Skin epidermis (tissue), 12 donors: Measurements from ENCODE around the gene OSBPL8.

Experiments
- H3K27ac ChIP-seq, 21 experiments: fragments of 200-600 bp; sonication (generic) in 11 of 21; one replicate each; pipeline ENCODE4 v1.5.0; 2020; ENCODE audit warnings: mild to moderate bottlenecking in 3 of 21, inconsistent platforms in 2 of 21, moderate library complexity in 2 of 21
- H3K4me3 ChIP-seq, 7 experiments: fragments of 200-600 bp; sonication (generic) in 2 of 7; one replicate each; pipeline ENCODE4 v1.5.0; 2020; ENCODE audit warnings: inconsistent platforms in 2 of 7, mild to moderate bottlenecking in 2 of 7, moderate library complexity in 1 of 7

The OSBPL8 gene

DNA sequence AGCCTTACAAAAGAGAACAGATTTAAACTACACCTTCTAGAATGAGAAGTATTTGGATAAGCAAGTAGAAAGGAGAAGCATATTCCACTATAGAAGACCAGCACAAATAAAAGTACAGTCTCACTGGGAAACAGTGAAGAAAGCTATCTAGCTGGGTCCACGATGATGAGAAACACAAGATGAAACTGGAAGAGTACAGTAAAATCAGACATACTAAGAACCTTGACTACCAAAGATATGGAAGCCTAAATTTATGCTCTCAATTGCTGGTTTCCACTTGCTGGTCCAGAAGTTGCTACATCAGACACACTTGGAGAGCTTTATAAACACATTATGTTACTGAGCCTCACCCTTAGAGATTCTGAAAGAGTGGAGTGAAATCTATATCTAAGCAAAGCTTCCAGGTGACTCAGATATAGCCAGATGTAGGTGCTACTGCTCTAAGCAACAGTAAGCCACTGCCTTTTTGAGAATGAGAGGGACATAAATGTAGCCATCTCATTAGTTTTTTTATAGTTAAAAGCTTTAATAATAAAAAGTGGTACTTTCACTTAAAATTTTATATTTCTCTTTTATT is 115.1 kb downstream of the OSBPL8 start:
- Histone ChIP-seq H3K4me3 (no peak overlapping the region), H3K27ac (no peak overlapping the region)

DNA sequence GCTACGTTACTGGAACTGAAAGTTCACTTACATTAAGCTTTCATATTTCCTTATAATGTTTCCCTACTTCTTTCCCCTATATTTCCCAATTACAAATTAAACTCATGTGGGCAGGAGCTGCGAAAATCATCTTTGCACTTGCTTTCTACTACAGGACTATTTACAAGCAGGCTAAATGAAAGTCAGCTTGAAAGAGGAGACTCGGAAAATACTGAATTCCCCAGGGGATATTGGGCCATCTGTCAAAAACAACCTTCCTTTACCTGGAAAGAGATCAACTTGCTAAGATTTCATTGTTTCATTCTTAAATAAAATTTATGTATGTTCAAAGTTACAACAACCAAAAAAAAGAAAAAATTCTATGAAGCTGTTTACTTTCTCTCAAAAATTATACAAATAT is 118.6 kb downstream of the OSBPL8 start:
- Histone ChIP-seq H3K4me3 (no peak overlapping the region), H3K27ac (no peak overlapping the region)

DNA sequence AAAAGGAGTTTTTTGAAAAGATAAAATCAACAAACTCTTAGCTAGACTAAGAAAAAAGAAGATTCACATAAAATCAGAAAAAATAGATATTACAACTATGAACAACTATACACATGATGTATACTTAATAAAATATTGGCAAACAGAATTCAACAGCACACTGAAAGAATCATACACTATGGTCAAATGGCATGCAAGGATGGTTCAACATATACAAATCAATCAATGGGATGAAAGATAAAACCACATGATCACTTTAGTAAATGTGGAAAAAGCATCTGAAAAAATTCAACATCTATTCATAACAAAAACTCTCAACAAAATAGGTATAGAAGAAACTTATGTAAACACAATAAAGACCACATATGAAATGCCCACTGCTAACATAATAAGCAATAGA is 126.8 kb downstream of the OSBPL8 start:
- no peak overlapping the region for H3K27ac ChIP-seq
- no peak overlapping the region for H3K4me3 ChIP-seq

DNA sequence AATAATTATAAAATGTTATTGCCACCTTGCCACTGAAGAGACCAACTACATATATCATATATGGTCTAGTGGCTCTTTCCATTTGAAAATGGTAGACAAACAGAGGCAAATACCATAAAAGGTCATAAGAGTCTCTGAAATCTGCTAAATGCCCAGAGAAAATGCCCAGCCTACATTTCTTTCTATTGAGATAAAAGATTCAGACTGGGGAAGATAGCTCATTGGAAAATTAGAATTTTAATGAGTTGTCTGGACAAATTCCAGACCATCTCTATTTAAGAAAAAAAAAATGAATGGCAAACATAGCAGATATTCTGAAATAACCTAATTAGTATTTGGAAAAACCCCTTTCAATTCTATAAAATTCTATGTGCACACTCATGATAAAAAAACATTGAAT is 131.5 kb downstream of the OSBPL8 start:
- no peak overlapping the region for H3K27ac ChIP-seq
- H3K4me3 ChIP-seq = no peak overlapping the region

DNA sequence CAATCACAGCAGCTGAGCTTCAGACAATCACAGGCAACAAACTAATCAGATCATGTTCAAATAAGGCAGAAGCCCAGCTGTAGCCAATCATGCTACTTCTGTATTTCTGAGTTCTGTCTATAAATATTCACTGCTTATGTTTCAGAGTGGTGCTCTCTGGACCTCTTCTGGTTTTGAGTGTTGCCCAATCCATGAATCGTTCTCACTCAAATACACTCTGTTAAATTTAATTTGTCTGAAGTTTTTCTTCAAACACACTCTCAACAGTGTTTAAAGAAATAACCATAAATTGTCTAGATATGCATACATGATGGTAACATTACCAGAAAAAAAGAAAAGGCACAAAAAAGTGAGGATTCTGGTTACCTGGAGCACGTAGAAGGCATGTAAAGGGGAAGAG is 133.4 kb downstream of the OSBPL8 start:
- Histone ChIP-seq H3K4me3 (no peak overlapping the region), H3K27ac (no peak overlapping the region)

DNA sequence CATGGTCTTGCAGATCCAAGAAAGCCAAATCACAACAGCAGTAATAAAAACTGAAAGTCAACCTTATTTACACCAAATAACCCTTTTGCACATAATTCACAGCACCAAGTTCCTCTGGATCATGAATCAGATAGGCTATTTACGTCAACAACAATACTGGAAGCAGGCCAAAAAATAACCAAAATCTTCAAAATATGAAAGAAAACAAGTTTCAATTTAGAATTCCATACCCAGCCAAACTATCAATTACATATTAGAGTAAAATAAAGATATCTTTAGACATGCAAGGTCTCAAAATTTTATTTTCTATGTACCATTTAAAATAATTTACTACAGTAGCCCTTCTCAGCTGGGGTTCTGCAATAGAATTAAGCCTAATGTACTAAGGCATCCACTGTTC is 134.6 kb downstream of the OSBPL8 start:
- Histone ChIP-seq H3K27ac (no peak overlapping the region), H3K4me3 (no peak overlapping the region)

DNA sequence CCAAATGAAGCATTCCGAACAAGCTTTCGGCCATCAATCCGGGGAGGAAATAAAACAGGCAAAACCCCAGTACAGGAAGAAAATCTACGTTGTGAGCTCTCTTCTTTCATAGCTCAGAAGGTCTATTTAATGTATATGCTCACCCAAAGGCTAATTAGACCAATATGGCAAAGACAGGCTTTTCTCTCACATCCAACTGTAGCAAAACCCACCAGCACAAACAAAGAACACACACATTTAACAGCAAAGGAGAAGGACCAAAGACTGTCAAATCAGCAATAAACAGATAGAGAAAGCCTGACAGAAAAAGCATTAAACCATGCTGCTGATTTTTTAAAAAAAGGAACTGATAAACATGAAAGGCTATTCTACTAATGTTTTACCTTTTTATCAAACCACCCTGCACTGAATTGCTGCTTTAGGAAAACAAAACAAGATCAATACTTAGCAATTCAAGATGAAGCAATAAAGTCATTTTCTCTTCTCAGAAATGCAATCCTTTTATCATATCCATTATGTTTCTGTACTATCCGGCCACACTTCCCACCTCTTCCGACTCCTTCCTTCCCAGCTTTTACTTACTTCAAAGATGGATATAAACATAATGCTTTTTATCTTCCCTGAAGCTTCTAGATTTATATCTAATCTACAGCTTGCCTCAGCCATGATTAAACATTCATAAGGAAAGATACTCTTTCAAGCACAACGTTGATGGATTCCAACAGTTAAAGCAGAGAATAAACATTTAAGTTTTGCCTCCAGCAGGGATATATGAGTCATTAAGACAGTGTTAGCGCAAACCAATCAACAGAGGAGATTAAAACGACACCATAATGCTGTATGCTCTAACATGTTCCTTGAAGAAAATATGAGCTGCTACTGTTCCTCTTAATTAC is 136.8 kb downstream of the OSBPL8 start:
- Histone ChIP-seq H3K4me3 (peak overlapping the region in 4 of 7 experiments; percentile 2 to 34 (median 13)), H3K27ac (peak overlapping the region in 14 of 21 experiments; percentile 9 to 75 (median 38))

DNA sequence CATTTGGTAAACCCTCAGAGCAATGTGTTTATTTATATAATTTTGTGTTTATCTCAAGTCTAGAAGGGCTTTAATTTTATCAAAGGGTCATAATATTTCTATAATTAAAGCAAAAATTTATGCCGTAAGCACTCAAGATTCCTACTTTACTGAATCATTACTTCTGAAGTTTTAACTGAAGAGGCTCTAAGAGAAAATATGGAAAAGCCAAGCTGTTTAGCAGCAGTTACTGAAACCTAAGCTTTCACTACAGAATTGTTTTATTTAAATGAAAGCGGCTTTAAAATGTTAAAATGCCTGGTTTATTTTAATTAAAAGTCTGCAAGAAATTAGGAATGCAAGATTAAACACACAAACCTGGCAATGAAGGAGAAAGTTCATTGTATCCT is 137.4 kb downstream of the OSBPL8 start:
- peak overlapping the region in 12 of 21 experiments; percentile 9 to 75 (median 38) for H3K27ac ChIP-seq
- H3K4me3 ChIP-seq = peak overlapping the region in 4 of 7 experiments; percentile 2 to 34 (median 13)

DNA sequence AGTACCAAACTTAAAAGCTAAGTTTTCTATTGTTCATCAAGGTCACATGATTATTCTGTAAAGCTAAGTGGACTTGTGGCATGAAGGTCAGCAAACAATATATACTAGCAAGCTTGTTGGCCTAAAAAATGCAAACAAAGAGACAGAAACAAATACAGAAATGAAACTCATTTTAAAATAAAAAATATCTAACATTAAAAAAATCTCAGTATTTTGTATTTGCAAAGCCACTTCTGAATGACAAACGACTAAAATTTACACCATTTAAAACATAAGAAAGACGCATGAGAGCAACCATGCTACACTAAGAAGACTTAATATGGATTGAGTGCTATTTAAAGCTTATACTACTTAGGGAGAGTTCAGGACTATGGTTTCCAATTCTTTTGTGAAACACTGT is 138.5 kb downstream of the OSBPL8 start:
- Histone ChIP-seq H3K4me3 (no peak overlapping the region), H3K27ac (peak overlapping the region in 3 of 21 experiments; percentile 3 to 37 (median 14))

DNA sequence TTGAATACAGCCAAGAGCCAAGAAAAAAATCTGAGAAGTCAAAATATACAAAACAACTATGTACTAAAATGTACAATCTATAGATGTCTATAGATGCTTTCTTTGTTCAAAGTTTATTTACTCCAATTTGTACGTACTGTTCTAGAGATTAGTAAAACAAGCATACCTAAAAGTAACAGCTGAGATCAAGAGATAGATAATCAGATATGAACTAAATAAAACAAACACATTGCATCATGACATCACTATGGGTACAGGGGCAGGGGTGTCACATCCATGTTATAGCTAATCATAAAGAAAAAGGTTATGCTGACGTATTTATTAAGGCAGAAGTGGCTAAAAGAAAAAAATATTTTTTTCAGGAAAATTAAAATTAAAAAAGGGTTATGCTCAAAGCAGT is 139.3 kb downstream of the OSBPL8 start:
- H3K27ac ChIP-seq = no peak overlapping the region
- H3K4me3 ChIP-seq = no peak overlapping the region

DNA sequence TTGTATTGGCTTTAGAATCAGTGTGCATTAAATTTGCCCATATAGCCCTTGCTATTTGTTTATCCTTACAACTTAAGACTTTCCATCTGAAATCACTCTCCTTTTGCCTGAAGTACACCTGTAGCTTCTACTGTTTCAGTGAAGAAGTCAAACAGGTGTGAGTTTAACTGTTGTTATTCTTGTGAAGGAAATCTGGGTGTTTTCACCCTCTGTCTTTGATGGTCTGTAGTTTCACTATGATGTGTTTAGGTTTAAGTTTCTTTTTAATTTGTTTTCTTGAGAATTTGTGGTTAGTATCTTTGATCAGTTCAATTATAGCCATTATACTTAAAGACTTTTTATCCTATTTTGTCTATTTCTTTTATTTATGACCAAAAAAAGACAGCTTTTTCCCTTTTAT is 142.5 kb downstream of the OSBPL8 start:
- no peak overlapping the region for H3K4me3 ChIP-seq

DNA sequence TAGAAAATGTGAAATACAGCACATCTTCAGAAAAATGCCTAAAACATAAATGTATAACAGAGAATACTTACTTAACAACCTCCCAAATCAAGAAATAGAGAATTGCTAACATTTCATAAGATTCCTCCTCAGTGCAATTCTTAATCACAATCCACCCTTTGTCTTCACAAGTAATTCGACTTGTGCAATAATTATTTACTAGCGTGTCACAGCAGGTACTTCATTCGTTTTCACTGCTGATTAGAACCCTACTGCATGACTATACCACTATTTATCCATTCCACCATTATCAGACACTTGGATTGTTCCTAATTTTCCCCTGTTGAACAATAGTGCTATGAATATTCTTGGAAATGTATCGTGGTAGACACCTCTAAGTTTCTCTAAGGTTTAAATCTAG is 146.4 kb downstream of the OSBPL8 start:
- Histone ChIP-seq H3K27ac (no peak overlapping the region), H3K4me3 (no peak overlapping the region)

More for the DNA sequence above, 142.5 kb downstream of the OSBPL8 start:
- H3K27ac ChIP-seq = no peak overlapping the region

DNA sequence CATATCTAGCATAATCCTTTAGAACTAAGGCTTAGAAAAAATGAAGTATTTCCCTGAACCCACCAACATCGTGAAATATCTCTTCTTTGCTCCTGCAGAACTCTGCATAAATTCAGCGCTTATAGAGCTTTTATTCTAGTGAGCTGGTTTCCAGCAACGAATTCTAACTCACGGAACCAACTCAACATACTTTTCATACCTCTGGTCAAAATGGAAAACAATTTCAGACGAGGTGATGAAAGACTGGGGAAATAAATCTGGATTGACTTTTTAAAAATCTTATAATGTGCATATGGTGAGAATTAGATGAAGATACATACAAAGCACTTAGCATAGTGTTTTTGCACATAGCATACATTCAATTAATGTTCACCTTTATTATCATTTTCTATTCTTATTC is 148.8 kb downstream of the OSBPL8 start:
- Histone ChIP-seq H3K27ac (no peak overlapping the region), H3K4me3 (no peak overlapping the region)

DNA sequence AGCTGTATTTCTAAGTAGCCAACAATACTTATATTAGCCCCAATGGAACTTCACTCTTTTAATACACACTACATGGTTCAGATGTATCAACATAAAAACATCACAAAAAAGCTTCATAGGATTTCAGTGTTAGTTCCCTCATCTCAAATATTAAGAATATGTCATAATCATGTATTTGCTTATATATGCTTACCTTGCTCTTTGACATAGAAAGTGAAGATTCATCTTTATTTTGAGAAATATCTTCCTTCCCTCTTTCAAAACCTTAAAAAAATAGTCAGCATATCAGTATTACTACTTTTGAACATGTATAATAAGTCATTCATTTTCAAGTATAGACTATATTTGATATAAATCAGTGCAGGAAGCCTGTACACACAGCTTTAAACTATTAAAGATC is 149.2 kb downstream of the OSBPL8 start:
- Histone ChIP-seq H3K4me3 (no peak overlapping the region), H3K27ac (no peak overlapping the region)

DNA sequence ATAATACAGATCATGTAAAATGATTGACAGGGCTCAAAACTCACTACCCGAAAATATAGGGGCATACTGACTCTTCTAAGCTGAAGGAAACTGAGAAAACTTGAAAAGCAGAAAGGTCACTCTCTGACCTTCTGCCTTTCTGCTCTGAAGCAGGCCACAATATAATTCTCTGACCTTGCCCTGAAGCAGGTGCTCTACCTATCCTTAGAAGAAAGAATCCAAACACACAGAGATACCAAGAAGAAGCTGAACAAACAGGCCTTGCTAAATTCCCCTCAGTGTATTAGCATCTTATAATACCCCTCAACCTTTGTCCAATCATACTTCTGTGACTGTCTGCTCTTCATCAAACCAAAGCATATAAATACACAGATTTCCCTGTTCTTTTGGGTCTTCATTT is 150.5 kb downstream of the OSBPL8 start:
- H3K27ac ChIP-seq = no peak overlapping the region
- H3K4me3 ChIP-seq = no peak overlapping the region

DNA sequence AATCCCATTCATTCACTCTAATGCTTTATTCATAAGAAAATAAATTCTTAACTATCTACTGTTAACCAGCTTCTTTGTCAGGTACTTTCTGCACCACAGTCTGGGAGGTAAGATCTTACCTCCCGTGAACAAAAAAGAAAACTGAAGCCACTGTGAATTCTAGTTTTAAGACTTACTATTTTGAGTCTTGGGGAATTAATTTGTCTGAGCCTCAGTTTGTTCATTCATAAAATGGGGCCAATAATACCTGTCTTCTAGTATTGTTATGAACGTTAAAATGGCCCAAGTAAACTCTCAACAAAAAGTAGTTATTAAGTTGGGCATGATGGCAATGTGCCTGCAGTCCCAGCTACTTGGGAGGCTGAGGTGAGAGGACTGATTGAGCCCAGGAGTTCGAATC is 151.9 kb downstream of the OSBPL8 start:
- Histone ChIP-seq H3K4me3 (no peak overlapping the region), H3K27ac (no peak overlapping the region)

DNA sequence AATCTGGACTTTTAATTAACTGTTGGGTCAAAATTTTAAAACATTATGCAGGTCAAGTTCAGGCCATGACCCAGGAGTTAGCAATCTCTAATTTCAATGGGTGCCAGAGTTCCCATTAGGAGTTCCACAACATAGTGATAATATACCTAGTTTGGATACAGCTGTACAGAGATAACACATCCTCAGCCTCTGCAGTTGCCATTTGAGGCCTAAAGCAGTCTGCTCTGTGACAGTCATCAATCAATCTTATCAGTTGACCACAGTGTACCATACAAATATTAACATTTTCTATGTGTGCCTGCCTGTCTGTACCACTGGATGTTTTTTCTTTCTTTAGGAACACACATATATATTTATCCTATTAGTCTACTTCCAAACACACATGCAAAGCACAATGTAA is 157.3 kb downstream of the OSBPL8 start:
- H3K4me3 ChIP-seq = no peak overlapping the region

DNA sequence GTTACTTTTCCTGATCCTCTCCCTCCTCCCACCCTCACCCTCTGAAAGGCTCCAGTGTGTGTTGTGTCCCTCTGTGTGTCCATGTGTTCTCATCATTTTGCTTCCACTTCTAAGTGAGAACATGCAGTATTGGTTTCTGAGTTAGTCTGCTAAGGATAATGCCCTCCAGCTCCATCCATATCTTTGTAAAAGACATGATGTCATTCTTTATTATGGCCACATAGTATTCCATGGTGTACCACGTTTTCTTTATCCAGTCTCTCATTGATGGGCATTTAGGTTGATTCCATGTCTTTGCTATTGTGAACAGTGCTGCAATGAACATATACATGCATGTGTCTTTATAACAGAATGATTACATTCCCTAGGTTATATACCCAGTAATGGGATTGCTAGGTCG is 159.4 kb downstream of the OSBPL8 start:
- no peak overlapping the region for H3K27ac ChIP-seq
- no peak overlapping the region for H3K4me3 ChIP-seq

More for the DNA sequence above, 157.3 kb downstream of the OSBPL8 start:
- H3K27ac ChIP-seq = no peak overlapping the region

DNA sequence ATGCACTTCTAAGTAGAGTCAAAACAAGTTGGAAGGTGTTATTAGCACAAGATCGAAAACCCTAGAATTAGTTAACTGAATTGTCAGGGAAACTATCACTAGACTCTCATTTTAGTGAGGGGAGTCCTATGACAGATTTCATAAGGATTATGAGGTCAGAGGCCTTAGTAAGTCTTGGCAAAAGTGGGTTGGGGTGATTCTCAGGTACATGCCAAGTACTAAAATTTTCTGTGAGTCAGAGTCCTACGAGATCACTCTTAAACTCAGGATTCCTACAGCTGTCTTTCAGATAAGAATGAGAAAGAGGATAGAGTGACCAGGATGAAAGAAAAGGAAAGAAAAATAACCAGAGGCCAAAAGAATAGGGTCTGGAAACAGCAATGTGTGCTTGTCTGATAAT is 160.5 kb downstream of the OSBPL8 start:
- no peak overlapping the region for H3K27ac ChIP-seq
- H3K4me3 ChIP-seq = no peak overlapping the region

DNA sequence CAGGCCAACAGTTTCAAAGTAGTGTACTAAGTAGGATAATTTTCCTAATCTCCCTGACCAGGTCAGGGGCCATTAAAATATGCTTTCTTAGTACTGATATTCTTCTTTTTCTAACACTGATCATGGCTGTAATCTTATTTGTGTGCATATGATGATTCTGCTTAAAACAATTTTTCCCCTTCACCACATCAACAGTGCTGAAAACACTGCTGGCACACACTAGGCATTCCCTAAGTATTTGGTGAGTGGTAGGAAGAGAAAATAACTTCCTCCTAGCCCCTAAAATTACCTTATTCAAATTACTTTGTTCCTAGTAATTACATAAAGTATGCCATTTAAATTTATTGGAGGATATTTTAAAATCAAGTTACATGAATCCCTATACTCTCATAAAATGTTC is 161.5 kb downstream of the OSBPL8 start:
- Histone ChIP-seq H3K27ac (no peak overlapping the region), H3K4me3 (no peak overlapping the region)

DNA sequence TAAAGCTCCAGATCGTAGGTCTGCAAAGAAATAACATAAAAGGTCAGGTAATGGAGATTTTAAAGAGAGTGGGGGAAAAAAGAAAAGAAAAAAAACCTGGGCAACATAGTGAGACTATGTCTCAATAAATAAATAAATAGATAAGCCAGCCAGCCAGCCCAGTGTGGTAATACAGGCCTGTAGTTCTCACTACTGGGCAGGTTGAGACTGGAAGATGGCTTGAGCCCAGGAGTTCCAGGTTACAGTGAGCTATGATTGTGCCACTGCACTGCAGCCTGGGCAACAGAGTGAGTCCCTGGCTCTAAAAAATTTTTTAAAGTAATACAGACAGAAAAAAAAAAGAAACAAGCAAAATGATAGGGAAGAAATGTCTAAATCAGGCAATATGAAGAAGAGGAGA is 168.1 kb downstream of the OSBPL8 start:
- no peak overlapping the region for H3K4me3 ChIP-seq
- H3K27ac ChIP-seq = peak overlapping the region in 1 of 21 experiments; percentile 5
